NCI-H128 (cell line): ENCODE measurements around the gene GLI3.

Experiments
- DNase-seq: peaks from one replicate; lab custom pipeline; 2025; ENCODE audit not compliant: unreplicated experiment; lab: John Stamatoyannopoulos, UW

Gene GLI3

GRCh38 chr7:42176724-42177101 lies 60.3 kb downstream of the GLI3 start:
- DNase-seq, result no peak

DNA sequence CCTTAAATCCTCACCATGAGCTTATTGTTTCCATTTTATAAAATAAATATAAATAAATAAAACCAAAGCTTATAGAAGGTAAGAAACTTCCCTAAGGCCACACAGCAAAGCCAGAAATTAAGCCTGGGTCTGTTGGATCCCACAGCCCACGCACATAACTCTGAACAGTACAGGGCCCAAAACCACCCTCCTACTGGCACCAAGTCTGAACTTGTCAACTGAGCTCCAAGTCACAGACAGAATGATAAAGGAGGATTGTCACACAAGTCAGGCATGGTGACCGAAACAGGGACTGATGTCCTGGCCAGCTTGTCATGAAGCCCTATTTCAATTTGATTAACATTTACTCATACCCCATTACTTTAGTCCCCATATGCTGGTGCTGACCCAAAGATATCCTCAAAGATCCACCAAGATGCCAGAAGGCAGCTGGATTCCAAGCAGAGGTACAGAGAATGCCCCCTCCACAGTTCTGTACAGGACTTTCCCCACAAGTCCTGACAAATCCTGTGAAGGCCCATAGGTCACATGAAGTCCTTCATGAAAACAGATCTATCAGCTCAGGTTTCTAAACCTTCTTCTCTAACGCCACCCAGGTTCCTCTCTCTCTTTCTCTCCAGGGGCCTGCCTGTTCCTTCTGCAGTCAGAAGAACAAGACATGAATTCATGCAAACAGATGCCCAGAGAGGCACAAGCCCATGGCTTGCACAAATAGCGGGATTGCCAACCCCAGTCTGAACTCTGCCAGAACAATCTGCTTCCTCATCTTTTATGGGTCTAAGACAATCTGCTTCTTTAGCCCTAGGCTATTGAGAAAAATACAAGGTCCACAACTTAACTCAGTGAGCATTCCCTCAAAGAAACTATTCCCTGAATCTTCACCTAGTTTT lies 60.9 kb downstream of the GLI3 start:
- no peak for DNase-seq

DNA sequence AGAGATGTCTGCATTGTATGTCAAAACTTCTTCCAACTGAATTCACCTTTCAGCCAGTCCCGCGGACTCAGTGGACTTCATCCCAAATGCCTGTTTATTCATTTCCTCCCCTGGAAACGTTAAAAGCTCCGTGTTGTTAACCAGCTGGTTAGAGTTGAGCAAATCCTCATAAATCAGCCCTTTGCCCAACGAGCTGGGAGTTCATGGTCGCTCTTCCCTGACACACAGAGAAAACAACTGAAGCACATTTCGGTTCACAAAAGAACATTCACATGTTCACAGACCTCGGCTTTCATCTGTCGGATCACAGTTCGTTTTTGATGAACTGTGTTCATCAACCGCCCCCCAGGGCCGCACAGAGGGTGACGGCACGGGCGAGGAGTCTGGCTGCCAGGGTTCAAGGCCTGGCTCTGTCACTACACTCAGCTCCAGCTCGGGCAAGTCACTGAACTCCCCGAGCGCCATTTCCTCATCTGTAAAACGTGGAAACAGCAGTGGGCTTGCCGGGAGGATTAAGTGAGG lies 62.6 kb downstream of the GLI3 start:
- DNase-seq, result no peak

GRCh38 chr7:42170724-42171123 lies 66.3 kb downstream of the GLI3 start:
- DNase-seq, result no peak

GRCh38 chr7:42168512-42168911 lies 68.5 kb downstream of the GLI3 start:
- no peak for DNase-seq

- no peak for DNase-seq
Measured at GRCh38 chr7:42167631-42168236, 69.3 kb downstream of the GLI3 start.

DNA sequence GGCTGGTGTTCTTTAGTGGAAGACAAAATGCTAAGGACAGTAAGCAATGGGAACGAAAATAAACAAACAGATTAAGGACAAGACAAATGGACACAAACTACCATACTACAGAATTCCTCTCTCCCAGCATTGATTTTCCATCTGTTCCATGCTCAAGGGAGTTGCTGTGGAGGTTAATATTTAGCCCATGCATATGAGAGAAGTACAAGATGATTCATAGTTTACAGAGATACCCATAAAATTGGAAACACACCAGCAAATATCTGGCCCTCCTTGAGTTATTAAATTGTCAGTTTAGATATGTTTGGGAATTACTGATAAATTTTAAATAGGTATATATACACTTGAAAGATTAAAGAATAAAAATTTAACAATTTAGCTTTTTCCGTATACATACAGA lies 69.8 kb downstream of the GLI3 start:
- no peak for DNase-seq

GRCh38 chr7:42164881-42165428 lies 72.1 kb downstream of the GLI3 start:
- DNase-seq, result no peak

- DNase-seq, result no peak
Measured at GRCh38 chr7:42162560-42163325, 74.3 kb downstream of the GLI3 start.

- DNase-seq, result no peak
Measured at GRCh38 chr7:42161719-42162118, 75.3 kb downstream of the GLI3 start.

GRCh38 chr7:42161110-42161509 lies 75.9 kb downstream of the GLI3 start:
- no peak for DNase-seq

- no peak for DNase-seq
Measured at GRCh38 chr7:42159130-42159529, 77.9 kb downstream of the GLI3 start.

- DNase-seq, result no peak
Measured at GRCh38 chr7:42156967-42157721, 79.9 kb downstream of the GLI3 start.

- DNase-seq, result no peak
Measured at GRCh38 chr7:42156291-42156865, 80.6 kb downstream of the GLI3 start.

- DNase-seq, result no peak
Measured at GRCh38 chr7:42155584-42156290, 81.3 kb downstream of the GLI3 start.

DNA sequence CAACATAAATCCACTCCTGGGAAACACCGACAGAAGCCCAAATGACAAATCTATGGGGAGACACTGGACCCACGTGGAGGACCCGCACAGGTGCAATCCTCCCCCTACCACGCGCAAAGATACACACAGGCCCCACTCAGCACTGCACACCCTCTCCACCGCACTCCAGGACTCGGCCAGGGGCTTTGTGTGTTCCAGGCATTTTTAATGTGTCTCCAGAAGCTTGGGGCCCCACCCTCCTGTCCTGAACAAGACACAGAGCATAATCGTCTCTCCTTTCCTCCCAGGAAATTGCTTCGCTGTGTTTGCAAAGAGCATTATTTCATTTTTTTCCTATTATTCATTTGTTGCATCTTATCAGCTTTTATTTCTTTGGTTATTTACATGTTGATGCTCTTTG lies 82.8 kb downstream of the GLI3 start:
- DNase-seq, result no peak

- no peak for DNase-seq
Measured at GRCh38 chr7:42152329-42153205, 84.4 kb downstream of the GLI3 start.

- DNase-seq, result no peak
Measured at GRCh38 chr7:42151309-42151708, 85.7 kb downstream of the GLI3 start.

- no peak for DNase-seq
Measured at GRCh38 chr7:42145539-42145938, 91.5 kb downstream of the GLI3 start.
